ENCODE data around the gene NARF. TPM values are rescaled to one million over a fixed set of nuclear protein-coding genes. Genes with fewer than 3 reads are reported as not detected.

Gene NARF
- total RNA-seq, 4 donors from 2014 or later = 47.5 to 69.7 (median 48.7) TPM

- no peak for DNase-seq
- intact Hi-C loops (cut with DNase I) = no loop called here
- TF ChIP-seq POLR2A (IDR thresholded peaks at IDR 0.05) = no peak
- TF ChIP-seq, protein P1, sequence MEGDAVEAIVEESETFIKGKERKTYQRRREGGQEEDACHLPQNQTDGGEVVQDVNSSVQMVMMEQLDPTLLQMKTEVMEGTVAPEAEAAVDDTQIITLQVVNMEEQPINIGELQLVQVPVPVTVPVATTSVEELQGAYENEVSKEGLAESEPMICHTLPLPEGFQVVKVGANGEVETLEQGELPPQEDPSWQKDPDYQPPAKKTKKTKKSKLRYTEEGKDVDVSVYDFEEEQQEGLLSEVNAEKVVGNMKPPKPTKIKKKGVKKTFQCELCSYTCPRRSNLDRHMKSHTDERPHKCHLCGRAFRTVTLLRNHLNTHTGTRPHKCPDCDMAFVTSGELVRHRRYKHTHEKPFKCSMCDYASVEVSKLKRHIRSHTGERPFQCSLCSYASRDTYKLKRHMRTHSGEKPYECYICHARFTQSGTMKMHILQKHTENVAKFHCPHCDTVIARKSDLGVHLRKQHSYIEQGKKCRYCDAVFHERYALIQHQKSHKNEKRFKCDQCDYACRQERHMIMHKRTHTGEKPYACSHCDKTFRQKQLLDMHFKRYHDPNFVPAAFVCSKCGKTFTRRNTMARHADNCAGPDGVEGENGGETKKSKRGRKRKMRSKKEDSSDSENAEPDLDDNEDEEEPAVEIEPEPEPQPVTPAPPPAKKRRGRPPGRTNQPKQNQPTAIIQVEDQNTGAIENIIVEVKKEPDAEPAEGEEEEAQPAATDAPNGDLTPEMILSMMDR (IDR thresholded peaks at IDR 0.05) = no peak
- no peak overlapping the region for H3K27ac ChIP-seq
- H3K36me3 ChIP-seq = peaks cover 32 to 49% of the 10 kb centered on the region in 2 donors
- H3K9me3 ChIP-seq = no peaks in the 10 kb centered on the region
- 87 to 90% methylated on average over 4 to 5 of the region's 5 CpGs for whole genome bisulfite sequencing, 2 donors
- H3K4me3 ChIP-seq (replicated peaks in 1 of 3) = no peak overlapping the region
- H3K27me3 ChIP-seq = no peaks in the 10 kb centered on the region
- H3K4me1 ChIP-seq = no peaks in the 10 kb centered on the region
Measured at GRCh38 chr17:82479602-82480001, 21.1 kb downstream of the NARF start.

GRCh38 chr17:82480318-82480717, 21.8 kb downstream of the NARF start:
- H3K4me1 ChIP-seq = no peaks in the 10 kb centered on the region
- 92 to 94% methylated on average over 6 to 7 of the region's 9 CpGs for WGBS, 2 donors
- H3K27me3 ChIP-seq = no peaks in the 10 kb centered on the region
- intact Hi-C loops (cut with DNase I) = no loop called here
- no peak for DNase-seq
- H3K9me3 ChIP-seq = no peaks in the 10 kb centered on the region
- TF ChIP-seq, protein P1 (IDR thresholded peaks at IDR 0.05) = no peak
- no peak for TF ChIP-seq POLR2A (IDR thresholded peaks at IDR 0.05)
- no peak overlapping the region for H3K4me3 ChIP-seq (replicated peaks in 1 of 3)
- peaks cover 40 to 55% of the 10 kb centered on the region in 2 donors for H3K36me3 ChIP-seq
- no peak overlapping the region for H3K27ac ChIP-seq

- Histone ChIP-seq H3K27me3 (no peaks in the 10 kb centered on the region), H3K4me3 (replicated peaks in 1 of 3) (no peak overlapping the region), H3K27ac (no peak overlapping the region), H3K9me3 (no peaks in the 10 kb centered on the region), H3K4me1 (peaks cover 4 to 6% of the 10 kb centered on the region in 2 donors), H3K36me3 (peaks cover 57 to 70% of the 10 kb centered on the region in 2 donors)
- 88 to 92% methylated on average over 6 of the region's 6 CpGs for WGBS, 2 donors
- intact Hi-C loops (cut with DNase I) = no loop called here
- TF ChIP-seq, protein P1 (IDR thresholded peaks at IDR 0.05) = no peak
- no peak for TF ChIP-seq POLR2A (IDR thresholded peaks at IDR 0.05)
- no peak for DNase-seq
Measured at GRCh38 chr17:82483204-82483660, 24.7 kb downstream of the NARF start.

DNA sequence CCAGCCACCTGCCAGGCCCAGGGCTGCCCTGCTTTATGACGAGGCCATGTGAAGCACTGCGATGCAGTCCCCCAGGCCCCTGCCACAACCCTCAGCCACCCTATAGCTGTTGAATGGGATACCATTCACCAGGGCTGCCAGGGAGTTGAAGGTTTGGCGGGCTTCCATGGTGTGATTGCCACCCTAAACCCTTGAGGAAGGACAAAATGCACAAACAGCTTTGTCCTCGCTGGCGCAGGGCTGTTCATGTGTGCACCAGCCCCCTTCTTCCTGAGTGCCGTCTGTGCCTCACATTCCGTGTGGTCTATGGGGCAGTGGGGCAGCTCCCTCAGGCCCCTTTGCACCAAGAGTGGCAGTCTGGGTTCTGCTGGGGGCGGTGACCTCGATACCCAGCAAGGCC, 25.3 kb downstream of the NARF start:
- H3K9me3 ChIP-seq = no peaks in the 10 kb centered on the region
- 91 to 95% methylated on average over 8 to 9 of the region's 9 CpGs for WGBS, 2 donors
- DNase-seq = no peak
- intact Hi-C loops (cut with DNase I) = no loop called here
- H3K27me3 ChIP-seq = no peaks in the 10 kb centered on the region
- no peak overlapping the region for H3K4me3 ChIP-seq (replicated peaks in 1 of 3)
- H3K36me3 ChIP-seq = peaks cover 55 to 68% of the 10 kb centered on the region in 2 donors
- H3K27ac ChIP-seq = no peak overlapping the region
- no peak for TF ChIP-seq POLR2A (IDR thresholded peaks at IDR 0.05)
- TF ChIP-seq, protein P1 (IDR thresholded peaks at IDR 0.05) = no peak
- H3K4me1 ChIP-seq = peaks cover 4 to 9% of the 10 kb centered on the region in 2 donors

DNA sequence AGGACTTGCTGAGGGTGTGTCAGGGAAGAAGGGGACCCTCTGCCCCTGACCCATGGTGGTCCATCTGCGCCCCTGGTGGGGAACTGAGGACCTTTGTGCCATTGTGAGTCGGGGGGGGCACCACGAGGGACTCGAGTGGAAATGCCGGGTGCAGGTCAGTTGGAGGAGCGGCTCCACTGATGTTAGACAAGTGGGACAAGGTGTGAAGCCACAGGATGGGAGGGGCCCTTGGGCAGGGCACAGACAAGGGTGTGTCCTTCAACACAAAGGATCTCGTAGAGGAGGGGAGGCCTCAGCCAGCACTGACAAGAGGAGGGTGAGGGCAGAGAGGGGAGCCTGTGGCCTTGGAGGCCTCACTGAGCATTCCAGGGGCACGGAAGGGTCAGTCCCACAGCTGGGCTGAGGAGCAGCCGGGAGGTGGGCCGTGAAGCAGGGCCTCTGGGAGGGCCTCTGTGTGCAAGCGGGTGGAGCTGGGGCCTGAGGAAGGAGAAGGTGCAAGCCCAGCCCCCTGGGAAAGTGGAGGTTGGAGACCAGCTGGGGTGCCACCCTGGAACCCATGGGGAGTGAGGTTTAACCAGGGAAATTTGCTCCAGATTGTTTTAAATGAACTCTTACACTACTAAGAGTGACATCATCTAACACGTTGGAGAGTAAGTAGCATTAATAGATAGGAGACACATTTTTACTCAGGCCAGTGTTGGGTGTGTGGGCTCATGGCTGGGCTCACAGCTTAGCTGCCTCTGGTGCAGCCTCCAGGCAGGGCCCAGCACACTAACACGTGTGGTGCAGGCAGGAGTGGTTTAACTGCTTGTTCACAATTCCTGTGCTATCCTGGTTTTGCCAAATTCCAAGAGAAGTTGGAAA, 27.9 kb downstream of the NARF start:
- H3K9me3 ChIP-seq = no peaks in the 10 kb centered on the region
- no peaks in the 10 kb centered on the region for H3K27me3 ChIP-seq
- no peak for TF ChIP-seq POLR2A (IDR thresholded peaks at IDR 0.05)
- TF ChIP-seq, protein P1 (IDR thresholded peaks at IDR 0.05) = no peak
- 86 to 87% methylated on average over 13 of the region's 13 CpGs for WGBS, 2 donors
- no peak overlapping the region for H3K27ac ChIP-seq
- H3K4me1 ChIP-seq = peaks cover 4 to 9% of the 10 kb centered on the region in 2 donors
- no peak overlapping the region for H3K4me3 ChIP-seq (replicated peaks in 1 of 3)
- intact Hi-C loops (cut with DNase I) = no loop called here
- DNase-seq = no peak
- peaks cover 36 to 42% of the 10 kb centered on the region in 2 donors for H3K36me3 ChIP-seq
